HG03139 (cell line): ENCODE measurements around the gene CISH.

Experiments used
- ATAC-seq: cut with Tn5 transposase; IDR thresholded peaks from one replicate; pipeline ENCODE4 v1.9.1; 2021; ENCODE audit not compliant: unreplicated experiment

The CISH gene

DNA sequence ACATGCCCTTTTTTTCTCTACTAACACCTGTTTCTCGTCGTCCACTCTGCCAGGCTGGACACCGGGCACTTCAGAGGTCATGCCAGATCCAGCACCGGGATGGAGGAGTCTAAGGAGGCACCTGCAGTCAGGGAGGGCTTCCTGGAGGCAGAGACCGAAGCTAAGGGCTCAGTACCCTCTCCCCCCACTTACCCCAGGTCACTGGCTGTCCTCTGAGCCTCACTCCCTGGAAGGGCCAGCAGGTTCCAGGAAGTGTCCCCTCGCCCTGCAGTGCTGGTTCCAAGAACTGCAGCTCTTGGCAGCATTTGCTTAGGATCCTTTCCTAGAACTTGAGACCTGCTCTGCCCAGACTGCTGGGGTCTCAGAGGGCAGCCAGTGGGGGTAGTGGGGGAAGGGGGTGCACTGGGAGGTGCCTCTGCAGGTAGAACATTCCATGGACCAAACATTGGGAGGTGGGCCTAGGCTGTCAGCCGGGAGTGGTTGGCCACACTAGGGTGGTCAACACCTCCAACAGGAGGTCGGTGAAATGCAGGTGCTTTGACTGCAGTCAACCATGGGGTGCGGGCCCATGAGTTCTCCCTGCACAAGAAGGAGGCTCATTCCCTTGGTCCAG, 11.3 kb downstream of the CISH start:
- no peak for ATAC-seq

DNA sequence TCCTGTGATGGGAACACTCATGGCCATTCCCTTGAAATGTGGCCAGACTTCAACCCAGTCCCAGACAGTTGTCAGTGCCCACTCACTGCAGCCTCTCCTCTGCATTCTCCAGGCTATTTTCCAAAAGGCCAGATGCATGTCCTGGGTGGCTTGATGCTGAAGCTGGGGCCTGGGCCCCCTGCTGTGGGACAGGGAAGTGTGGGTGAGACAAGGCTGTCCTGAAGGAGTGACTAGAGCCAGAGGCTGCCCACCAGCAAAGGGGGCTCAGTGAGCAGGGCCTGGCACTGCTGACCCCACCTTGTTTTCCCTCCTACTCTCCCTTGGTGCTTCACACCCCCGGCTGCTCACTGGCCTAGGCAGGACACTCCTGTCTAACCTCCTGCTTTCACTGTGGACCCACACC, 11.9 kb downstream of the CISH start:
- no peak for ATAC-seq

DNA sequence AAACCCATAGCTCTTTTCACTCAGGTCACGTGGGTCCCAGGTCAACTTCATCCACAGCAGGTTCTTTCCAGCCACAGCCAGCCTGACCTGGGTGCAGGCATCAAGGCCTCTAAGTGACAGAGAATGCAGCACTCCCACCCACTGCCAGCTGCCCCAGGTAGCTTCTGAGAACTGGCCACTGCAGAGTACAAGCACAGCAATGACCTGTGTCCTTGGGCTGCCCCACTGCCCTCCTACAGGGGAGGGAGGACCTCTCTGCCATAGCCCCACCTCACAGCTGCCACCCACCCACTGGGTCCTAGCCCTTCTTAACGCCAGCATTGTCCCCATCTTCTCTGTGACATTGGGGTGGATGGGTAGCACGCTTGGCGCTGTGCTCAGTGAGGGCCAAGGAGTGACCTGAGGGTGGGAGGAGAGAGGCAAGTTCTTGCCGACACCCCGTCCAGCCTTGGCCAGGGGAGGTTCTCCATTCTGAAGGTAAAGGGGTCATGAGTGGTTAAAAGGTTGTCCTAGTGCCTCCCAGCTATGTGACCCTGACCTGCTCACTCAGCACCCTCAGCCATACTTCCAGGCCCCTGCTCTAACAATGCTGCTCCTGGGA, 12.4 kb downstream of the CISH start:
- no peak for ATAC-seq

DNA sequence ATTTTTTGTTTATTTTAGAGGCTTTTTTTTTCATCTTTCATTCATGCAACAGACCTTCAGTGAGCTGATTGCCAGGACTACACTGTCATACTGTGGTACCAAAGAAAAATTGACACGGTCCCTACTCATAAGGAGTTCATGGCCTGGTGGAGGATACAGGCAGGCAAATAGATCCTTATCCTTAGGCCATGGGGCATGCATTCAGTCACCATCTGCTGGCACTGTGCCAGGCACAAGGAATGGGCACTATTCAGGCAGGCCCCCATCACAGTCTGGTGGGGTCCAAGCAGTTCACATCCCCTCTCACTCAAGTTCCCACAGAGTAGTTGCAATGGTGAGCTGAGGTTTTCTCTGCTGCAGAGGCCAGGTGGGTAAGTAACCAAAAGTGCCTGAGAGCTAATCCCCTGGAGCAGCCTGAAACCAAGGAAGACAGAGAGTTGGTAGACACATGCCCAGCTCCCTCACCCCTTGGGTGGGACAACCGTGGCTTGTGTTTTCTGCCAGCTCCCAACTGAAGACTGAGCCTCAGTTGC, 17.3 kb downstream of the CISH start:
- ATAC-seq: no peak

DNA sequence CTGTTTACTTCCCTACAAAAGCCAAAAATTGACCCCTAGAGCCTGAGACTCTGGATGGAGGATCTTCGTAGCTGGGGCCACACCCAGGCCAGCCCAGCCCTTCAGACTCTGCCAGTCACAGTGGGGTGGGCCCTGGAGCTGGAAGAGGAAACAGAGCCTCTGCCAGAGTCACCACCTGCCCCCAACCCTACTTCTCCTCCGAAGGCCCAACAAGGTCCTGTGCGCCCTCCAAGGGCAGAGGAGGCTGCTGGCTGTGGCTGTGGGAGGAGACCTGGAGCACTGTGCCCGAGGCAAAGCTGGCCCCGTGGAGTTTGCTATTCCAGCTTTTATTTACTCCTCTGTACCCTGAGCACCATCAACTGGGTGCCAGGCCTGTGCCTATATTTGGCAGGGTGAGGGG, 19.0 kb downstream of the CISH start:
- no peak for ATAC-seq

DNA sequence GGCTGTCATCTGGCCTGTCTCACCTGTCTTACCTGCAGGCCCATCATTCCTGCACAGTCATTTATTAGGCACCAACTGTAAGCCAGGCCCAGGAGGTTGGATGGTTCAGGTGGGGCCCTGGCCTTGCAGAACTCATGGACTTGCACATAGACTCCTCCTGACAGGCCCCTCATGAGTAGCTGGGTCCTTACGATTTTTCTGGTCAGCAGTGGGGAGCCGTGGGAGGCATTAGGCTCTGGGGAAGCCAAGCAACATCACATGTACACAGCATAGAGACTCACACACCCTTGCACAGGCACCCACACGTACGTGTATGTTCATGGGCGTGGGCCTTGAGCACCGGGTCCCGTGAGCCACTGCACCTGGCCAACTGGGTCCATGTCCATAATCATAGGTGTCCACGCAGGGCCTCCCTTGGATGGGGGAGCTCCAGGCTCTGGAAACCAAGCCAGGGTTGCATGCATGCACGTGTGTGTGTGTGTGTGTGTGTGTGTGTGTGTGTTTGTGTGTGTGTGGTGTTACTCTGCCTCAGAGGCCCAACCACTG, 20.3 kb downstream of the CISH start:
- ATAC-seq: no peak

DNA sequence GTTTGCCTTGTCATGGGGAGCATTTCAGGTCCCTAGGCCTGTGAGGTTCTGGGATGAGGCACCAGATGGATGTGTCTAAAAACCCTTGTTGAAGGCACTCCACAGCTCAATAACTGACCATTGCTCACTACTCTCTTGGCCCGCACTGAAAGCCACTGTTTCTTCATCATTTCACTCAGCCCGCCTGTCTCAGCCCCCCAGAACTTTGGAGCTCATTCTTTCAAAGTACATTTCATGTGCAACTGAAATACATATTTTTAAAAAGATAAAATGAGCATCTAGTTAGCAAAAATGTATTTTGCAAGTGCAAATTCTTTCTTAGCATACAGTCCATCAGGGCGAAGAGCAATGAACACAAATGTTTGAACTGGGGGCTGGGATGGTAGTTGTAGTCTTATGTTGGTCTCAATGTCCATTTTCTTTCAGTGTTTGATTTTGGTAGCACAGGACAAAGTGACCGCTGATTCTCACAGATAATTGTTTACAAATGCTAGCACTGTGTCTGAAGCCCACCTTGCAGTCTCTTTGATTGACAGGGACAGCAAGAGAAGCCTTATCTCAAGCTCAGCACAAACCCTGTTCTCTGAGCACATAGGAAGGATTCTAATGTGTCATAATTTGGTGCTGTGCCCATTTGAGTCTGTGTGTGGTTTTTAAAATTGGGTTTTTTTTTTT, 22.7 kb downstream of the CISH start:
- ATAC-seq: no peak

DNA sequence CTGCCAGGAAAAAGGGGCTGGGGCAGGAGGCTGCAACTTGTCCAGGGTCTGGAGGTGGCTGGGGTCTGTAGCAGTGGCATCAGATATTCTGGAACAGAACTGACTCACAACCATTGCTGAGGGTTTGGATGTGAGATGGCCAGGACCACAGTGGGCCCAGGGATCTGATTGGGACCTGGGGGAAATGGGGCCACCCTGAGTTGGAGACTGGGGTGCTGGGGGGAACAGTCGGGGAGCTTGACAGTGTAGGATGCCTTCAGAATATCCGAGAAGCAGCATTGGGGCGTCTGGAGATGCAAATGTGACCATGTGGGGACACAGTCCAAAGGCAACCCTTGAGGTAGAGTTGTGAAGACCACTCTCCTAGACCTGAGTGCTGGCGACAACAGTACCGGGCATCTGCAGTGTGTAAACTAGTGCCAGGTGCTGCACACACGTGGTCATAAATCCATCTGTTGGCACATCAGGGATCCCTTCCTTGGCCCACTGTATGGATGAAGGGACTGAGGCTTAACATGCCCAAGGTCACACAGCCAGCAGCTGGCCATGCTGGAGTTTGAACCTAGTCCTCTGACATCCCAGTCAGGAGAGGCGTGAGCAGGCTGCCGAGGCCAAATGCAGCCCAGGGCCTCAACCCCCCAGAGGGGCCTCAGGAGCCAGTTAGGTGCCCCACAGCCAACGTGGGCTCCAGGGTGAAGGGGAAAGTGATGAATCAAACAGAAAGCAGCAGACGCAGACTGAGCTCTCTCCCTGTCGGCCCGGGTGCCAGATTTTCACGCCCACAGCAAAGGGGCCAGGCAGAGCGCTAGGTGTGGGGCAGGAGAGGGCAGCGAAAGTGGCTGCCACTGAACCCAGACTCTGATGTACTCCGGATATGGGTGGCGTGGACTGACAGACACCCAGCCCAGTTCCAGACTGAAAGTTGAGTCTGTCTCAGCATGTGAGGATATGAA, 23.5 kb downstream of the CISH start:
- ATAC-seq: no peak

DNA sequence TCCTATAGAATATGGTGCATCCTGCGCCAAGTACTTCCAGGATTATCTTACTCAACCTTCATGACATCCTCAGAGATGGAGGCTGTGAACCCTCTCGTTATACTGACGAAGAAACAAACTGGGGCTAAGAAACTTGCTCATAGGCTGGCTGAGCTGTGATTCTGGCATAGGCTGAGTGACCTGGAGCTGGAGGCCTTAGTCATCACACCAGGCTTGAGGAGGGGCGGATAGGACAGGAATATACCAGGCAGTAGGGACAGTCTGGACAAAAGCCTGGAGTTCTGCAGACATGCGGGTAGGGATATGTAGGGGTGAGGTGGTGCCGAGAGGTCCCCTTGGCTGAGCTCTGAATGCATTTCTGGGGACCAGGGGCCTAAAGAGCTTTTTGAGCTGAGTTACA, 24.2 kb downstream of the CISH start:
- no peak for ATAC-seq

DNA sequence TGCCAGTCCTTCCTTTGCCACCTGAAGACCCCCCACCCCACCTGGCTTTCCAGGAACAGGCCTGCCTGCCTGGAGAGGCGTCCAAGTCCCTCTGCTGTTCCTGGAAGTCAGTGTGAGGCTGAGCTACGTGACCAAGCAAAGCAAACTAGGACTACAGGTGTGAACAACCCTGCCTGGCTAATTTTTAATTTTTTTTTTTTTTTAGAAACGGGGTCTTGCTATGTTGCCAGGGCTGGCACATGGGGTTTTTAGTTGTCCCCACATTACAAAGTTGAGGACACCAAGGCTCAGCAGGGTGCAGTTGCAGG, 24.9 kb downstream of the CISH start:
- no peak for ATAC-seq

DNA sequence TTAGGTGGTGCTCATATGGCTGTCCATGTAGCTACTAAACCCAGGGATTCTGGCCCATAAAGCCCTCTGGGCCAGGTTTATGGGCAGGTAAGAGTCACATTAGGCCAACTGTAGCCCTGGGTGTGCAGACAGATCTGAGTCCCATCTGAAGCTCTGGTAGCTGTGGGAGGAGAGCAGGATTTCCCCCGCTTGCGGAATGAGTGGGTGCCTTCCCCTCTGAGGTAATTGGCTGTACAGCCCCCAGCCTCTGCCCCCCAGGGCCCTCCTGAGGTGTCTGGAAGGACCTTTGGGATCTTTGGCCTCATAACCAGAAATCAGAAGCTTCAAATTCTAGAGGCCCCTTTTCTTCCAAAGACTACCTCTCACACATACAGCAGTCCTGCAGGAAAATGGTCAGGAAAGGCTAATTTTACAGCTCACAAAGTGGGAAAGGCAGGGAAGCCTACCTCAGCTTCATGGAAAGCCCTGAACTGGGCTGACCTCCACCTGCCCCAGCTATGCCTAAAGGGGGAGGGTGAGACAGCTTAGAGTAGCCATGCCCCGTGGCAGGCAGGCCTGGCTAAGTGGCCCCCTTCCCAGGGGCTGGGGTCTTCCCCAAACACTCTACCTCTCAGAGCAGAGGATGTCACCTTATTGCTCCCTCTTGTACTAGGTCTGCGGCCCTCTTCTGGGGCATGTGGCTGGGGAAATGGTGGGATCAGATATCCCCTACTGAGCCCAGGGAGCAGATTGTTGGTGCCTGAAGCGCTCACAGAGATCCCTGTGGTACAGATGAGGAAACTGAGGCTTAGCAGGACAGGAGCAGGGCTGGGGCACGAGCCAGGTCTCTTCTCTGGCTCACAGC, 25.4 kb downstream of the CISH start:
- ATAC-seq: no peak

DNA sequence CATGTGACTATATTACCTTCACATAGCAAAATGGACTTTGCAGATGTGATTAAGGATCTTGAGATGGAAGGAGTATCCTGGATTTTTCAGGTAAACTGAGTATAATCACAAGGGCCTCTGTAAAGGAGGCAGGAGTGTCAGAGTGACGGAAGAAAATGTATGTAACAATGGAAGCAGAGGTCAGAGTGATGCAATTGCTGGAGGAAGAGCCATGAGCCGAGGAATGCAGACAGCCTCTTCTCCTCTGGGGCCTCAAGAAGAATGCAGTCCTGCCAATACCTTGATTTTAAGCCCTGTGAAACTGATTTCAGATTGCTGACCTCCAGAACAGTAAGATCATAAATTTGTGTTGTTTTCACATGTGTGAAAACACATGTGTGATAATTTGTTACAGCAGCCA, 27.2 kb downstream of the CISH start:
- ATAC-seq: no peak

DNA sequence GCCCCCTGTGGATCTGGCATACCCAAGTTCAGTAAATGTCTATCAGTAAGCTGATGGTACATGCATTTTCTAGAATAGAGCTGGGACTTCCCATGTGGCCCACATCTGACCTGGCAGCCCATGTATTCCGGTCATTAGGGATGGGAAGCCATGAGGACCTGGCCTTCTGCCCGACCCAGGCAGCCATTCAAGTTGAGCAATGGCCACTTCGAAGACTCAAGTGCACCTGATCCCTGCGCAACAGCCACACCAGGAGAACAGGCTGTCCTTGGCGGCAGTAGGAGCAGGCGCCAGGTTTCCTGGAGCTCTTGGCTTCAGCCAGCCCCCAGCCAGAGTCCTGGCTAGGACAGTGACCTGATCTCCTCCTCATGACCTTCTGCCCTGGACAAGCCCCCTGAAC, 27.7 kb downstream of the CISH start:
- no peak for ATAC-seq

DNA sequence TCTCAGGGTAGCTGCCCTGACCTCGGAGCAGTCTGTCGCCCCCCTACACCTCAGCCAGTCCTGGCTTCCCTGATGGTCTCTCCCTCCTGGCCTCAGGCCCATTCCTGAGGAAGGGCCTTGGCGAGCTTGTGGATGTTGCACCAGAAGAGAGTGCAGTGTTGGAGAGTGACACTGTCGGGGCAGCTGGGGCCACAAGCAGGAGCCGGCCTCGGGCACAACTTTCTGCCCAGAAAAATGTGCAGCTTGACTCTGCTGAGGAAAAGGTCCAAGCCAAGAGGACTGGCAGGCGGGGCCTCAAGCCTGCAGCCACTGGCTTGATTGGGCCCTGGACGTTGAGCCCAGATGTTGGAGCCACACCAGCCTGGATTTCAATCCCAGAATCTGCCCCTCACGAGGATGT, 29.5 kb downstream of the CISH start:
- ATAC-seq: no peak

DNA sequence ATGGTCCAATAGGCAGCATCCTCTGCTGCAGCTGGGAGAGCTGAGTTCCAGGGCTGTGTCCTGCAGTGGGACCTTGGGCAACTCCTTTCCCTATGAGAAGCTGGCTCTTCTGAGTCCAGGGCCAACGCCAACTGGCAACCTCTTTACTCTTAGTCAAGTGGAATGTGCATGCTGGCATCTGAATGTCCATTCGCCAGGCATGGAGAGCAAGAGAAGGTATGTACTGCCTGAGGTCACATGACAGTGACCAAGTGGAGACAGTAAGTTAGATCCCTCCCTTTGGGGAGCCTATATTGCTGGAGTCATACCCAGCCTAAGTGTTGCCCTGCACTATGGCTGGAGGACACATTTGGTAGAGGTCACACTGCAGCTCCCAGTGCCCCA, 30.1 kb downstream of the CISH start:
- no peak for ATAC-seq

DNA sequence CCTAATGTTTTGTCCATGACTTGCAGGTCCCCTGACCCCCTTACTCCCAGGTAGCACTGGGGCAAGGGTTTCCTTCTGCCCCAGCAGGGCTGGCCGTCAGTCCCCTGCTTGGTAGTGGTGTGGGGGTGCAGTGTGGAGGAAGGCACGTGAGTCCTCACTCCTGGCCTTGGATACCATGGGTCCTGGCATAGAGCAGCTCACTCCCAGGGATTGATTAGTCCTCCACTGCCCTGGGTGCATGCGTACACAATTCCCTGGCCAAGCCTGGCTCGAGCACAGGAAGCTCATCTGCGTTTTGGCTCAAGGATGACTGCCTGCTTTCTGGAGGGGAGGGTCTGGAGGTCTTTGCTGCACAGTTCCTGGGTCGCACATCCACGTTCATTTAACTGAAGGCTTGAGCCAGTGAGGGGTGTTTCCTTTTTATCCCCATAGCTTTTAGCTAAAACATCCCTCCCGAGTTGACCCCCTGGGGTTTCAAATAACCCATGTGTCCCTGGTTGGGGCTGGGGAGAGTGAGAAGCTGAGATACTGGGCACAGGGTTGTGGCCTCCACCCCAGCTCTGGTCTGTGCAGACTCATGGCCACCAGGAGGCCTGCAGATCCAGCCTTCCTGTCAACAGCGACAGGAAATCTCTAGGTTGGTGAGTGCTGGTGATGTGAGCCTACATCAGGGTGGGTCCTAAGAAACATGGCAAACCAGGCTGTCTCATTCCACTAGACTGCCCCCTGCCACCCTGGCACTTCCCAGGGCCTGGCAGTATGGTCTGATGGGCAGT, 30.7 kb downstream of the CISH start:
- no peak for ATAC-seq

DNA sequence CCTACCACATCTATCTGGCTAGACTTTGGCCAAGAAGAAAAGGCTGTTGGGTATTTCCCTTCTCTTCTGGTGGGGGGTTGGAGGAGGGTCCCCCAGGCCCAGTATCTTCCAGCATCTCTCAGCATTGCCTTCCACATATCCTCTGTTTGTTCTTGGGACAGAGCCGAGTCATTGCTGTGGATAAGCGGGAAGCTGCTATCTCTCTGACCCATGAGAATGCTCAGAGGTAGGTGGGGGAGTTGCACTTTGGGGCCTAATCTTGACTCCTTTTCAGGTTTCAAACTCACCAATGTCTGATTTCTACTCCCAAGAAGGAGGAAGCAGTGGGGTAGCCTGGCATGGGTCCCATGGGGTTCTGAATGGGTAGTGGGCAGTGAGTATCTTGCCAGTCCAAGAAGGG, 34.2 kb downstream of the CISH start:
- ATAC-seq: no peak

DNA sequence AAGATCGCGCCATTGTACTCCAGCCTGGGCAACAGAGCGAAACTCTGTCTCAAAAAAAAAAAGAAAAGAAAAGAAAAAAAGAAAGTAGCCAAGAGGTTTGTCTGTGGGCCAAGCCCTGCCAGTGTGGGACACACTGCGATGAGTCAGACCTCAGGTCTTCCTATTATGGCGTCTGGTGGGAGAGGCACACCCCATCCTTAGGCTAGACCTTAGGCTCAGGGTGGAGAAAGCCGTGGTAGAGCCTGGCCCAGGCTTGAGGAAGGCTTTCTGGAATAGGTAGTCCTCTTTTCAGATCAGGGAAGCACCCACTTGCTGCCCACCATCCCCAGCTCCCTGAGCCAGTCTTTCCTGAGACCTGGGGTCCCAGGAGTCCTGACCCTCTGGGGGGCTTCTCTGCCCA, 36.2 kb downstream of the CISH start:
- no peak for ATAC-seq

DNA sequence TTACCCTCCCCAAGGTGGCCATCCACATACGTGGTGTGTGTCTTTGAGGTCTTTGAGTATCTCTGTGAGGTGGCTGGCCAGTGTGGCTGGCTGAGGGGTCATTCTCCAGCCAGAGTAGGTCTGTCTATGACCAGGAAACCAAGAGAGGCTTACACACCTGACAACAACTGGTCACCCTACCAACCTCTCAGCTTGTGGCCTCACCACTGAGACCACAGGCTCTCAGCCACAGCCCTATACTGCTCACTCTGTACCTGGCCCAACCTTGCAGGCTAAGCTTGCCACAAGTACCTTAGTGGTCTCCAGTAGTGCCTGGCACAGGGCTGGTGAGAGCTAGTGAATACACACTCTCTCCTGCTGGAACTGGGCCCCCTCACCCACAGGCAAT, 37.1 kb downstream of the CISH start:
- no peak for ATAC-seq
